Choroid plexus epithelial cell (primary cell): ENCODE results near the gene NUDCD3.
A peak's percentile ranks its signal among the peaks of the same experiment; 100 is the strongest.

Source experiments
- DNase-seq: peaks from one replicate; pipeline ENCODE4 v3.0.0-alpha.2; 2010; ENCODE audit warnings: low read depth
- H3K4me3 ChIP-seq: 2 replicates; pipeline ENCODE4 v1.5.1; 2011; ENCODE audit warnings: low read depth, mild to moderate bottlenecking, control low read depth, low read length, moderate library complexity
- CTCF ChIP-seq: conservative IDR thresholded peaks from 2 replicates; pipeline ENCODE4 v1.5.1; 2011; ENCODE audit warnings: low read depth, mild to moderate bottlenecking, control low read depth, inconsistent platforms, low read length, moderate library complexity

Gene NUDCD3

DNA sequence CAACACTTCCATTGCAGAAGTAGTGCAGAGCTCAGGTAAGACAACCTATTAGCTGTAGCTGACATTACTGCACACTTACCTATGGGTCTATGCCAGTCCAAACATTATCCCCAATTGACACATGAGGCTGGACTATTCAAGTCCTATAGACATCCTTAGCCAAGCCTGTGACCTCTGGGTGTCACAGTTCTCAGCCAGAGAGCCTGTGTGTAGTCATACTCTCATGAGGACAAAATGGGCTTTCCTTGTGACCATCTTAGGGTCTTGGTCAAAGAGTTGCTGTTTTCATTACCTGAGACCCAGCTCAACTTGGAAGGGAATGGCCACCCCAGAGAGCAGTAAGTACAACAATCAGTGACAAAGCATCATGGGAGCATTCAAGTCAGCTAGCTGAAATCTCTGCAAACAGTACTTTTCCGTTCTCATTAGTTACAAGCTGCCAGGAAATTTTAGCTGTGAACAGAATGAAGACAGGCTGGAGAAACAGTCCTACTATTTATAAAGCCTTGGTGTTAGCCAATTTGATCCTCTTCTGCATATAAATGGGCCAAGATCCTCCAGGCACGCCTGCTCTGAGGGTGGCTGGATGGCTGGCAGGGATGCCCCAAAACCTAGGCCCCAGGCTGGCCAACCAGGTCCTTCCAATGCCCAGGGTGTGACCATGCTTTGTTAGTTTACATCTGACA, 44.3 kb downstream of the NUDCD3 start:
- DNase-seq, result no peak
- TF ChIP-seq CTCF, result no peak
- no peak overlapping the region for H3K4me3 ChIP-seq

DNA sequence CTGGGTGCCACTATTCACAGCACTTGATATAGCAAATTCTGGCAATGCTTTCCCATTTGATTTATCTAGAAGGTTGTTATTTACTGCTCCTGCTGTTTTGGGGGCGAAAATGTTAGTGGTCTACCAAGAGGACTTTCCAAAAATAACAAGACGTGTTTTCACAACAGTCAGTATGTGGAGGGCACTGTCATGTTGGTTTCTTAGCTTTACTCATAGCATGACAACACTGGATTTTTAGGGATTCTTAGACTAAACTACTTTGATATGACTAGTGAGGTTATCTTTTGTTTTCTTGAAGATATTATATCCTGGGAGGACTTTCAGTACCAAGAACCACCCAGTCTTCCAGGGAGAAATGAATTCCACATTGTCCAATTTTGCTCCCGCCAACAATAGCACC, 49.4 kb downstream of the NUDCD3 start:
- H3K4me3 ChIP-seq, result no peak overlapping the region
- no peak for DNase-seq
- TF ChIP-seq CTCF, result no peak

GRCh38 chr7:44440577-44441078, 49.8 kb downstream of the NUDCD3 start:
- no peak overlapping the region for H3K4me3 ChIP-seq
- DNase-seq, result no peak
- TF ChIP-seq CTCF, result no peak

DNA sequence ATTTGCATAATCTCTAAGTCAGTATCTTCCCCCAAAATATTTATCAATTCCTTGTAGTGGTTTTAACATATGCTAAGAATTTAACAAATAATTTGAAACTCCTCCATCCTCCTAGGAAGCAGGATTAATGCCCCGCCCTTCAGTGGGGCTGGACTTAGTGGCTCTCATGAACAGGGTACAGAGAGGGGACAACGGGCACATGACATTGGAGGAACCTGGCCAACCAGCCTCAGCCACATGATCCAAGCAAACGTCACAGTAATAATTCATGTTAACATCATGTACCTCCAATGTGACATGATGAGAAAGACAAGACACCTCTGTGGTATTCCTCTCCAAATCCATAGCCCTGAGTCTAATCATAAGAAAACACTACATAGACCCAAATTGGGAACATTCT, 50.5 kb downstream of the NUDCD3 start:
- DNase-seq, result no peak
- TF ChIP-seq CTCF, result no peak
- no peak overlapping the region for H3K4me3 ChIP-seq

GRCh38 chr7:44438816-44439215, 51.6 kb downstream of the NUDCD3 start:
- peak; percentile 39 for DNase-seq
- no peak for TF ChIP-seq CTCF
- H3K4me3 ChIP-seq, result no peak overlapping the region

- no peak for DNase-seq
- no peak overlapping the region for H3K4me3 ChIP-seq
- no peak for TF ChIP-seq CTCF
Measured at GRCh38 chr7:44434201-44434600, 56.3 kb downstream of the NUDCD3 start.
